Activated CD8-positive, alpha-beta memory T cell treated with anti-CD3 and anti-CD28 coated beads for 36 hours (primary cell): ENCODE data around the gene POLR1D. TPM values are rescaled to one million over a fixed set of nuclear protein-coding genes. Genes with fewer than 3 reads are reported as not detected.

ENCODE experiments used
- CTCF ChIA-PET: fragments of 350-600 bp; sonication (Branson Sonifier 250); formaldehyde crosslinking; loops from one replicate; lab custom pipeline; 2021; ENCODE audit warnings: antibody characterized with exemption; lab: Charles Lee
- POLR2A ChIA-PET: fragments of 350-600 bp; sonication (Branson Sonifier 250); formaldehyde crosslinking; loops from one replicate; lab custom pipeline; 2021; ENCODE audit warnings: antibody characterized with exemption; lab: Charles Lee
- total RNA-seq, 2 experiments: library from RNA; stranded (reverse); gene quantifications; one replicate each; pipeline ENCODE4 v1.2.3, GENCODE V29; 2021

The POLR1D gene
- total RNA-seq, 2 experiments from 2014 or later, result 131 to 135 TPM

- ChIA-PET POLR2A (no interaction called here), CTCF (no interaction called here)
These were observed 37.6 kb downstream of the POLR1D start for GRCh38 chr13:27659145-27659865.

DNA sequence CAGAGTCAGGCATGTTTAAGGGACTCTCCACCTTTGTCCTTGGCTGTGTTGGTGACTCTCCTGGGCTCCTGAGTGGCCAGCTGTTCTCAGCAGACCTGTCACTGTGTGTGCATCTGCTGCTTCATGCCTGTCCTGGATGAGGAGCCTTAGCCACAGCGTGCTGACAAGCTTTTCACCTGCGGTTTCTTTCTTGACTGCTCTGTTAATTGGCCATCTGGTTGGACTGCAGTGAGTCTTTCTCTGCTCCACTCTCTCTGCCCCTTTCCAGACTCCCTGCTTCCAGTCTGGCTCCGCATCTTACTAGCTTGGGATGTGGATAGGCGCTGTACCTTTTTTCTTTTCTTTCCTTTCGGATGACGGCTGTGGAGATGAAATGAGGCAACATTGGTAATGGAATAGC, 38.8 kb downstream of the POLR1D start:
- ChIA-PET POLR2A (no interaction called here), CTCF (no interaction called here)

DNA sequence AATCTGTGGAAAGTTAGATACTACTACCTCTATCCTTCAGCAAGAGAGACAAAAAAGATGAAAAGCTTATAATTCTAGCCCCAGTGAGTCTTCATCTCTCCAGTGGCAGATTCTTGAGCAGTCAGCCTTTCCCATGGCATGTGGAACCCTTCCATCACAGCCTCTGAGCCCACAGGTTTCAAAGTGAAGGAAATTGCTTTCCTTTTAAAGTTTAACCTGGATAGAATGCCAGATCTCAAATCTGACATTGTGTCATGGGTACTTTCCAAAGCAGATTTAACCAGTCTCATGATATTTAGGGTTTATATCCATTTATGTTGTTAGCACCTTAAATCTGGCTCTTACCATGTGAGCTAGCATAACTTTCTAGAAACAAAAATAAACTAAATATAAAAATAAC, 39.3 kb downstream of the POLR1D start:
- ChIA-PET POLR2A (no interaction called here), CTCF (no interaction called here)

DNA sequence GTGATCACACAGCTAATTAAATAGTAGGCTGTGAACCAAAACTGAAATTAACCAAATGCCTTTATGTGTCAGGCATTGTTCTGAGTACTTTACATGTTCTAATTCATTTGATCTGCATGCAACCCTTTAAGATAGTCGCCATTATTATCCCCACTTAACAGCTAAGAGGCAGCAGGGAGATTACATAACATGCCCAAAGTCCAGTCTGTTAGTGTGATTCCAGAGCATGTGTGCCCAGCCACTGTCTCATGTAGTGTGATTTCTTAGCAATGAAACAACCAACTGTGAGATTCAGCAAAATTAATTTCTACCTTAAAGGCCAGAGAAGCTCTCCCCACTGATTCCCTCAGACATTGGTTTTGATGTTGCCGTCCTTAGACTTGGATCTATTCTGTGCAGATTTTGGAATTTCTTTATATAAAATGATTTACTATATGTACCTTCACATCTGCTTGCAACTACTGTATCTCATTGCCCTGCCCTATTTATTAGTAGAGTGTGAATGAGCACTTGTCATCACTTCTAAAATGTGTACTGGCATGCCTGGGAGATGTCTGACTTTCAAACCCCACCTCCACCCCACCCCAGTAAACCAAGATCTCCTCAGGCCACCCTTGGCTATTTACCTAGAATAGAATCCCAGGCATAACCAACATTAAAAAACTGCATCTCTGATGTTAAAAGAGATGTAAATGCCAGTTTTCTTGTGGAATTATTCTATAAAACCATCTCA, 41.2 kb downstream of the POLR1D start:
- ChIA-PET POLR2A (no interaction called here), CTCF (no interaction called here)

GRCh38 chr13:27663947-27664346, 42.3 kb downstream of the POLR1D start:
- CTCF ChIA-PET, result no interaction called here
- POLR2A ChIA-PET, result no interaction called here

GRCh38 chr13:27665333-27665732, 43.6 kb downstream of the POLR1D start:
- CTCF ChIA-PET, result no interaction called here

GRCh38 chr13:27665761-27666160, 44.1 kb downstream of the POLR1D start:
- ChIA-PET CTCF (no interaction called here), POLR2A (no interaction called here)

More at GRCh38 chr13:27665333-27665732, 43.6 kb downstream of the POLR1D start:
- POLR2A ChIA-PET, result no interaction called here

GRCh38 chr13:27666951-27667350, 45.3 kb downstream of the POLR1D start:
- ChIA-PET CTCF (no interaction called here), POLR2A (interaction anchor here (0.6 kb wide), 1 partner anchor 38 kb away, joined by 3 read pairs; no protein-coding TSS in a partner anchor)

DNA sequence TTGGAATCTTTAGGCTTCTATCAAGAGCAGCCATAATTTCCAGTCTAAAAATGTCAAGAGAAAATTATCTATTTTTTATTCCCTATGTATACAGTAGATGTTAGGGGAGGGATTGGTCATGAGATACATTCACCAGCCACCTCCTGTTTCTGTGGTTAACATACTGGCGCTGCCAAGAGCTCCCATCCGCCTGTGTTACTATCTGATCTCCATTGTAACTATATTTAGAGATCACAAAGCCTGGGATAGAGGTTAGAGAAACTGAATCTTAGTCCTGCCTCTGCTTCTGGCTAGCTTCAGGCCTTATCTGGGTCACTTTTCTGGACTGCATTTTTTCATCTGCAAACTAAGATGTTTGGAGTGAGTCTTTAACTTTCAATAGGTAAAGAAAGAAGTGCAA, 46.3 kb downstream of the POLR1D start:
- POLR2A ChIA-PET, result no interaction called here
- CTCF ChIA-PET, result no interaction called here

DNA sequence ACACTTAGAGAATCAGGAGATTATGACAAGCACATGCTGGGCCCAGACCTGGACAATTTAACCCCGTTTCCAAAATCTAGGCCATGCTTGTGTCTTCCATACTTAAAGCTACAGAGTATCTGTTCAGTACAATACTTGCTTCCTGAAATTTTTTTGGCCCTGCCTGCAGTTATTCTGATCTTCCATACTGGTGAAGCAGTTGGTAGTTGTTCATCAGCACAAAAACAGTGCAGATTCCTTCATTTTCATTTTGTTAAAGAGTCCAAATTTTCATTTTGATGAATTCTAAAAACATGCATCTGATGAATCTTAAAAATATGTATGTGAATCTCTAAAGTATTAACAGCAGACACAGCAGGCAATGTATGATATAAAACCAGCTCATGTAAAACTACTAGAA, 49.2 kb downstream of the POLR1D start:
- ChIA-PET POLR2A (no interaction called here), CTCF (no interaction called here)

DNA sequence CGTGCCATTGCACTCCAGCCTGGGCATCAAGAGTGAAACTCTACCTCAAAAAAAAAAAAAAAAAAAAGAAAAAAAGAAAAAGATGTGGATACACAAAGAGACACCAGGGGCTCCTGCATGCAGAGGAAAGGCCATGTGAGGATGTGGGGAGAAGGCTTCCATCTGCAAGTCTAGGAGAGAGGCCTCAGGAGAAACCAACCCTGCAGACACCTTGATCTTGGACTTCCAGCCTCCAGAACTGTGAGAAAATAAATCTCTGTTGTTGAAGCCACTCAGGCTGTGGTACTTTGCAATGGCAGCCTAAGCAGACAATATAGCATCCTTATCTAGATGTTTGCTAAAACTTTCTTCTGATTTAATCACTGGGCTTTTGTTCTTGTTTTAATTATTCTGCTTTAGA, 50.3 kb downstream of the POLR1D start:
- POLR2A ChIA-PET, result no interaction called here

More for the DNA sequence above, 50.3 kb downstream of the POLR1D start:
- CTCF ChIA-PET, result interaction anchor here (0.6 kb wide), 1 partner anchor 353 kb away, joined by 3 read pairs; no protein-coding TSS in a partner anchor

Other genes with a start within 250 kb of the POLR1D start
- gene GTF3A, start 197.3 kb upstream of the POLR1D start, total RNA-seq, result 100 to 1,000 TPM; 300 to 307 TPM
- 10 to 100 TPM; 30.1 to 31.8 TPM for gene MTIF3, start 171.3 kb upstream of the POLR1D start, total RNA-seq
- gene LNX2, start 1.4 kb upstream of the POLR1D start, total RNA-seq, result 1 to 10 TPM; 4.3 to 4.4 TPM
- gene GSX1, start 170.6 kb downstream of the POLR1D start, total RNA-seq, result not detected